HCEC 1CT (cell line): ENCODE results near the gene MAML2.

Experiments used
- DNase-seq: peaks from one replicate; pipeline ENCODE4 v3.0.0-alpha.2; 2017

Gene MAML2

DNA sequence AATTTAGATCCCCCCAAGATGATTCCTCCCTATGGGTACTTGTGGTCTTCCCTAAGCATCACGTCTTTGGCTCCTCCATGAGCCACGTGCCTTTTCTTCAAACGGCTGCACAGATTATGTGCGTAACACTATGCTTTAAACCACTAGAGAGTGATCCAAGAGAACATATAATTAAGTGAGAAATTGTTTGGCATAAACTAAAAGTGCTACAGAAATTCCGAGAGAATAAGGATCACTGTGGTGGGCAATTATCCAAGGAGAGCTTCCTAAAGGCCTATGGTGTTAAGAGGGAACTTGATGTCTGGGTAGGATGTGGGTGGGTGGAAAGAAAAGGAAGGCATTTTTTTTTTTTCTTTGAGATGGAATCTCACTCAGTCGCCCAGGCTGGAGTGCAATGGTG lies 110.9 kb downstream of the MAML2 start:
- DNase-seq = no peak

GRCh38 chr11:96230686-96231085 lies 112.3 kb downstream of the MAML2 start:
- no peak for DNase-seq

DNA sequence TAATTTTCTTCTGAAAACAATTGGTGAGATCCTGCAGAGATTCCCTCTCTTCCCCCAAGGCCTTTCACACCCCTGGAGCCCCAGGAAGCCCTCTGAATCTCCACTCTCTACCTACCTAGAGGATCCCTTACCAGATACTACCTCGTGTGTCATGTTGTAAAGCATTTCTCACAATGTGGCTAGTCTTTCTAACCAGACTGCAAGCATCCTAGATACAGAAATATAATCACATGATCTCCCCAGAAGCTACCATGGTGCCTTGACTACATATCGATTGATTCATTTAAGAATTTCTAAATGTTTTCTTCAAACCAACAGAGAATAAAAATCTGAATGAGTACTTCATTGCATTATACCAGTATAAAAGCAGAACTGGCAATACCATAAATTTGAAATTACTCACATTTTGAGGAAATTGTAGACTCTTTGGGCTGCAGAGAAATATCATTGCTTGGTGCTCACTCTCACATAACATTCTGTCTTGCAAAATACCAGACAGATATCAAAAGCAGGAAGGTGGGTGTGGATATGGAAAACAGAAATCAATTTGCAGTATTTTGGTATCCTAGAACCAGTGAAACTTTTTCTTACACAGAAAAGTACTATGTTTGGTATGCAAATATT lies 113.5 kb downstream of the MAML2 start:
- no peak for DNase-seq

DNA sequence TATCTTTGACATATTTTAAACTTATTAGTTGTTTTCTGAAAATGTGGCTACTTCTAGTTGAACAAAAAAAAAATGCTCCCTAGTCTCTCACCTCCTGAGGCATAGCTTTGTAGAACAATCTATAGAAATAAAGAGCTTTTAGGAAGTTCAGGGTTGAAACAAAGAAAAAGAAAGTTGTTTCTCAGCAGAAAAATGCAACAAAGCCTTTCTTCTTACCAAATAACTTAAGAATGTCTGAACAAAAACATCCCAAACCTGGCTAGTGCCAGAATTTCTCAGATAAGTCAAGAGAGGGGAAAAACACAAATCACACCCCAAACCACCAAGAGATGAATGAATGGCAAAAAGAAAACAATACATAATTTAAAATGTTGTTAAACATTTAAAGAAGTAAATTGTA lies 114.1 kb downstream of the MAML2 start:
- DNase-seq = no peak

GRCh38 chr11:96228473-96228891 lies 114.5 kb downstream of the MAML2 start:
- DNase-seq = peak; percentile 89

- DNase-seq = no peak
Observed at GRCh38 chr11:96227244-96227643, 115.8 kb downstream of the MAML2 start.

GRCh38 chr11:96223083-96223482 lies 119.9 kb downstream of the MAML2 start:
- no peak for DNase-seq

GRCh38 chr11:96222102-96222501 lies 120.9 kb downstream of the MAML2 start:
- DNase-seq = no peak

DNA sequence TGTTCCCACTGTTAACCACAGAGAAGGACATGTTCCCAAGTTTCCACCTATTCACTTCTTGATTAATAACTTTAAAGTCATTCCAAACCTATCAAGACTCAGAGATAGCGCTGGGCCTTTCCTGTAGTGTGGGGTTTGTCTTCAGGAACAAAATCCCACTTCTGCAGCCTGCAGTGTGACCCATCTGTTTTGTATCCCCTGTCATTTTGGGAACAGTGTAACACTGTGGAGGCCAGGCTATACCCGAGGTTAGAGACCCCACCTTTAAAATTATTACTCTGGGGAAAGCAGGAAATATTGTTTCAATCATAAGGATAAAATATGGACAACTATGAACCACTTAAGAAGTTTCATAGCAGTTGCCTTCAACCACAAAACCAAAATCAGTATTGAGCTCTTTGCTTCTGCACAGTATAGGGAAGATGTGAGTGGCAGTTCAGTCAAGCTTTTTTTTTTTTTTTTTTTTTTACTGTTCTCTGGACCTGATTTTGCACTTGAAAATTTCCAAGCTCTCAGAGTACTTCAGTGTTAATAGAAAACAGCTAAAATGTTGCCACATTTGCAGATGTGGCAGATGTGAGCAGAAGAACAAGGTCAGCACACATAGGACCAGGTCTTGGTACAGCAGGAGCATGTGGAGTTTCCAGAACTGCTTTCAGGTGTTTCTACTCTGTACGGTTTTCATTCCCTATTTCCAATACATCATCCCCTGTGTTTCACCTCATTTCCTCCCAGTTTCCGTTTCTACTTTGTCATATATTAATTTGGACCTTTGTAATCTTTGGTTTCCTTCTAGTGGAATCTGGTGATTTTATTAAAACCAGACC lies 121.5 kb downstream of the MAML2 start:
- DNase-seq = no peak

DNA sequence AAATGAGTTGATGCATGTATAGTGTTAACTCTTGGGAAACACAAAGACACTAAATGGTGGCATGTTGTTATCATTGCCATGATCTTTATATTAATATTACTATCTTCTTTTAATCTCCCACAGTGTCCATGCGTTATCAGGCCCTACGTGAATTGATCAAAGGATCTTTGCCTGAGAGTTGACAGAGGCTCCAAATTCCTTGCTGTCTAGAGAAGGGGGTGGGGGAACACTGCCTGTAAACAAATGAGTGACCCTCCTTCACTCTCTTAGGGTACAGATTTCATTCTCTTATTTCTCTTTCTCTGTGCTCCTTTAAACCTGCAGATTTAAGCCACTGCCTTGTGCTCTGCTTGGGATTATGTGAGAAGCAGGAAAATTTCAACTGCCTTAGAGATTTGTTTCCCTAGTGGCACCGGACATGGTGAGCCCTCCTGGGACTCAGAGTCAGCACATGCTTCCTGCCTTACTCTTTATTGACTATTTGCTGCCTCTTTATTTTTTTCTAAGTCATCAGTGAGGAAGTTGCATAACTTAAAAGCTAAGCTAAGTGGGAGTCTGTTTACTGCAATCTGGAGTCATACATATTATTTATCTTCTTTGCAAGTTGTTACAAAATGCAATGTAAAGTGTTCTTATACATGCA lies 122.9 kb downstream of the MAML2 start:
- DNase-seq = peak; percentile 82

- no peak for DNase-seq
Observed at GRCh38 chr11:96218901-96219300, 124.1 kb downstream of the MAML2 start.

DNA sequence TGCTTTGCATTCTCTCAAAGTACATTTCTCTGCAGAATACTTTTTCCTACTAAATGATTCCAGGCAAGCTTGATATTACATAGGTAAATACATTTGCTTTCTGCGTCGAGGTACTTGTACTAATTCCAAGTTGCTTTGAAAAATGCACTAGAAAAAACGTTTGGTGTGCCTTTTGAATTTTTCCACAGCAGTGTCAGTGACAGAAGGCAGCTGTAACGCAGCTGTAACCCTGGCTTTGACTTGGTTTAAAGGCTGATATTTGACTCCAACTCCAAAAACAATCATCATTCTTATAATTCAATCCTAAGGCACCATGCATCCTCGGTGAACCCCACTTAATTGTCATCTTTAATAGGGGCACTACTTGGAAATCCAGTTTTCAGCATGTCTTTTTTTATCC lies 125.0 kb downstream of the MAML2 start:
- DNase-seq = no peak

- no peak for DNase-seq
Observed at GRCh38 chr11:96217206-96217605, 125.8 kb downstream of the MAML2 start.

DNA sequence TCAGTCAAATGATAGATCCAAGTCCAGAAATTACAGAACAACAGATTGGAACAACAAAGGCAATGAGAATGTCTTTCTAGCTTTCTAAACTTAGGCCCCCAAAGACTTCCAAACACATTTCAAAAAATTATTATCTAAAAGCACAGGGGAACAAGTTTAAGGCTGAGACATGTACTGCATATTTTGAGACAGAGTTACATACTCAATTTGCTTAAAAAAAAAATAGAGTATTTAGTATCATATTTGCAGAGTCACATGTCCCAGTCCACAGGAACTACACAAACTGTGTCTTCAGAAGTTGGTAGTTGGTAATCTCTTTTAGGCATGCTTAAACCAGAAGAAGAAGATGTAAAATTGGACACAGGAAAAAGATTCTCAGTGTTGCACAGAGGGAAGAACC lies 127.2 kb downstream of the MAML2 start:
- DNase-seq = no peak

- peak; percentile 71 for DNase-seq
Observed at GRCh38 chr11:96215110-96215782, 127.7 kb downstream of the MAML2 start.

DNA sequence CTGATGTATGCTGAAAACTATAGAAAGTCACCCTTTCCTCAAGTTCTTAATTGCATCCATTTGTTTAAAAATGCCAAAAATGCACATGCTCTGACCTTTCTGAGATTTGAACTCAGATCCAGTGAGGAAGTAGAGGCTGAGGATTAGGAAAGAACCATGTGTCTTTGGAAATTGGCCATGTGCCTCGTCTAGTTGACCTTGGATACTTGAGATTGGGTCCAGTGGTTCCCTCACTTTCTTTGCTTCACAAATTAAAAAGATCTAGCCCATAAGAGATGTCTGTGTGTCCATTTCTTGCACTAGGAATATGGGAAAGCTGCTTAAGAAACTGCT lies 128.3 kb downstream of the MAML2 start:
- DNase-seq = no peak

- DNase-seq = peak; percentile 73
Observed at GRCh38 chr11:96213500-96213899, 129.5 kb downstream of the MAML2 start.

DNA sequence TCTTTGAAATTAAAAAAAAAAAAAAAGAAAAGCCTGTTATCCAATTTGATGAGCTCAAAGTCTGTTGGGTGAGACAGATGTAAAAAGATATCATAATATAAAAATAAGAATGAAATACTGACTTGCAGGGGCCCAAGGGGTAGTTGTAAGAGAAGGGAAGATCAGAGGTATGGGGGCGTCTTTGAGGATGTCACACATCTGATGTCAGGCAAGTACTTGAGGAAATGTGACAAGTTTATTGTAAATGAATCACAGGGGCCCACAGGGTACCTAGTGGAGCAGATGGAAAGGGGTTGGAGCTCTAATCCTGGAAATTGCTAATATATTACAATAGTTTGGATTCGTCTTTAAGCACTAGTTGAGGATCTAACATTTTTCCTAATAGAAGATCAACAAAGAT lies 131.6 kb downstream of the MAML2 start:
- no peak for DNase-seq

DNA sequence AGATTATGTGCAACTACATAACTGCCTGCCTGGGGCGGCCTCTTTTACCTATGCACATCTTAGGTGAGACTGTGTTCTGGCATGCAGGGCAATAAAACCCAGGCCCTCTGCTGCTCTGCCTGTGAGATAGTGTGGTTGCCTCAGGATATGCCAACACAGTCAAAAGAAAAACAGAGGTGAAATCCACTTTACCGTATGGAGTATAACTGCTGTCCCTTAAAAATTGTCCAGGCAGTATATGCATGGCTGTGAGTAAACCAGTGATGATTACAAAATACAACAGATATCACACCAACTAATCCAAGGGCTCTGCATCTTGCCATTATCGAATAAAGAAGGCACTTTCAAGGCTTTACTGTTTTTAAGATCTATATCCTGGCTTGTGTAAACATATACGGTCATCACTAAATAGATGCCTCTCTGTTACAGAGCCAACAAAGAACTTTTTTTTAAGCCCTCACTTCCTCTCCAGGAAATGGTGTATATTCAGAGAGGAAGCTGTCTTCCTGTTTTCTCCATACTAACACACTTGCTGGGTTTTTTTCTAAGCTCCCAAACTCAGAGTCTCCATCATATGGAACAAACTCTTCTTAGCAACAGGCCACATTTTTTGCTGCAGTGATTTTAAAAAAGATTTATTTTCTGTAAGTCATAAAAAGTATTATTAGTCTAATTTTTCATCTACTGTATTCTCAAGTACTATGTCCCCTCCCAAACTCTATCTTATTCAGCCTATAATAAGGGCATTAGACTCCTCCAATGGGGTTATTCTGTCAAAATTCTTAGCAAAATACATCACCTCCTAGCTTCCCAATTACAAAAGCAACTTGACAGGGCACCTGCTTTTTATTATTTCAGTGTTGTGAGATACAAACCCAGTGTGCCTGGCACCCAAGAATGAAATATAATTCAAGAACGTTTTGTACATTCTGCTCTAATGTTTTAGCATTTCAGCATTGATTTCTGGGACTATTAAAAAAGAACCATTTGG lies 135.2 kb downstream of the MAML2 start:
- peak; percentile 66 for DNase-seq

- DNase-seq = no peak
Observed at GRCh38 chr11:96206955-96207354, 136.0 kb downstream of the MAML2 start.

DNA sequence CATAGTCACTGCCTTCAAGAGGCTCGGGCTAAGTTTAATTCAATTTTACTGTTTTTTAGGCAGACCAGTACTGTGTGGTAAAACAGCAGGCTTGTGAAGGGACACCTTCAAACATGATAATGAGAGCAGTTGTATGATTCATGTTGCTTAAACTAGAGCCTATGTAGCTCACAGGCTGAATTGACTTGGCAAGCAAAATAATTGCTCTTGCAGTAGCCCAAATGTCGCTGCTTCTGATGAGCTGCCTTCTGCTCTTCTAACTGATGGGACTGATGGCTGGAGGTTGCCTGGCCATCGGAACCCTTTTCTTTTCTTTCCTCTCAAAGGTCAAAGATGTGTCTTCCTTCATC lies 137.6 kb downstream of the MAML2 start:
- no peak for DNase-seq

DNA sequence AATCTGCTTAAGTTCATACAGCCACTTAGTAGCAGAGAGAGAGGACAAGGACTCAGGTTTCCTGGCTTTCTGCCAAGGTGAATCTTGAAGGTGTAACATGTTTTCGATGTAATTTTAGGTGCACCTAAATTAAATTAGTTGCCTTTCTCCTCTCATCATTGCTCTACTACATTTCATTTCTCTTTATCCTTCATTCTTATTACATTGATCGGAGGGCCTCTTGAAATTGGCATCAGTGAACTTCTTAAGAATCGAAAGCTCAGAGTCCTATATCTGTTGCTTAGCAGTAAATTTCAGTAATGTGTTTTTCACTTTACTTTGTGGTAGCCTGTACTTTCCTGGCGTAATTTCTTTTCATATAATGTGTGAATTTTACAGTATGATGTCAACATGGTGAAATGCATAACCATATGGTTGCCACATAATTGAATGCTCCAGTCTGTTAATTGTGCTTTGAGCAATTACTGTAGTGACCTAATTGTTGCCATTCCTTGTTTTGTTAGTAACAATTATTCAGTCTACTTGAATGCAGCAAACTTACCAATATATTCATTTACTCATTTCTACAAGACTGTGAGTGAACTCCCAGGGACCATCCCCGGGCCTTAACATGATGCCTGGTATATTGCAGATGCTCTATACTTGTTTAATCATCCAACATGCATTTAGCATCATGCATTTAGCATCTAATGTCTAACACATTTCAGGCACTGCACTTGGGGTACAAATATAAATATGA lies 138.1 kb downstream of the MAML2 start:
- no peak for DNase-seq
